Activated CD4-positive, alpha-beta T cell treated with anti-CD3 and anti-CD28 coated beads for 36 hours (primary cell): ENCODE measurements around the gene ADISSP. TPM values are rescaled to one million over a fixed set of nuclear protein-coding genes. Genes with fewer than 3 reads are reported as not detected.

Source experiments
- ATAC-seq: fragments of 200-7000 bp; cut with Tn5 transposase; one replicate; pipeline ENCODE4 v1.10.0; 2021; ENCODE audit warnings: mild to moderate bottlenecking, moderate library complexity
- CTCF ChIA-PET: fragments of 350-600 bp; sonication (Branson Sonifier 250); formaldehyde crosslinking; loops from one replicate; lab custom pipeline; 2021; ENCODE audit warnings: antibody characterized with exemption; lab: Charles Lee
- POLR2A ChIA-PET: fragments of 350-600 bp; sonication (Branson Sonifier 250); formaldehyde crosslinking; loops from one replicate; lab custom pipeline; 2021; ENCODE audit warnings: antibody characterized with exemption, inconsistent platforms; lab: Charles Lee
- DNase-seq: peaks from one replicate; pipeline ENCODE4 v3.0.0-alpha.2; 2020
- H3K27ac Mint-ChIP-seq: one replicate; pipeline ENCODE4 v1.8.0; 2021; ENCODE audit warnings: mixed read lengths
- H3K27me3 Mint-ChIP-seq: one replicate; pipeline ENCODE4 v1.8.0; 2021; ENCODE audit warnings: mixed read lengths
- H3K36me3 Mint-ChIP-seq: one replicate; pipeline ENCODE4 v1.8.0; 2021; ENCODE audit warnings: low read depth, mixed read lengths
- H3K4me1 Mint-ChIP-seq: one replicate; pipeline ENCODE4 v1.8.0; 2021; ENCODE audit warnings: mixed read lengths
- H3K4me3 Mint-ChIP-seq: one replicate; pipeline ENCODE4 v1.8.0; 2021; ENCODE audit warnings: mild to moderate bottlenecking, moderate library complexity, mixed read lengths
- H3K9me3 Mint-ChIP-seq: one replicate; pipeline ENCODE4 v1.8.0; 2021; ENCODE audit warnings: low read depth, mixed read lengths
- intact Hi-C, 2 experiments: fragments of 100-400 bp; cut with DNase I in 1 of 2; cut with micrococcal nuclease in 1 of 2; formaldehyde crosslinking; loops; one replicate each; pipeline versions ENCODE4 v1.14.2 to v1.15.1; 2022 to 2024; cut with DNase I, micrococcal nuclease
- total RNA-seq, 2 experiments: library from RNA; stranded (reverse); gene quantifications; one replicate each; pipeline ENCODE4 v1.2.3, GENCODE V29; 2021

Gene ADISSP
- total RNA-seq, 2 experiments from 2014 or later: 46.5 to 57.3 TPM

GRCh38 chr20:3804781-3805180 is 37.2 kb upstream of the ADISSP start:
- H3K27ac Mint-ChIP-seq: no peak overlapping the region
- intact Hi-C loops: no loop called here
- H3K36me3 Mint-ChIP-seq: peaks cover 63% of the 10 kb centered on the region
- POLR2A ChIA-PET: interaction anchor here (0.6 kb wide), 1 partner anchor 10 kb away, joined by 5 read pairs; no protein-coding TSS in a partner anchor
- peaks cover 48% of the 10 kb centered on the region for H3K4me1 Mint-ChIP-seq
- ATAC-seq: no peak
- no peak overlapping the region for H3K4me3 Mint-ChIP-seq
- no peaks in the 10 kb centered on the region for H3K27me3 Mint-ChIP-seq
- H3K9me3 Mint-ChIP-seq: no peaks in the 10 kb centered on the region
- no peak for DNase-seq
- CTCF ChIA-PET: interaction anchor here (0.7 kb wide), 2 partner anchors 17 to 51 kb away, joined by 3 read pairs; no protein-coding TSS in a partner anchor

- no peak overlapping the region for H3K27ac Mint-ChIP-seq
- H3K4me3 Mint-ChIP-seq: no peak overlapping the region
- DNase-seq: no peak
- peaks cover 65% of the 10 kb centered on the region for H3K36me3 Mint-ChIP-seq
- CTCF ChIA-PET: no interaction called here
- peaks cover 53% of the 10 kb centered on the region for H3K4me1 Mint-ChIP-seq
- H3K9me3 Mint-ChIP-seq: no peaks in the 10 kb centered on the region
- ATAC-seq: no peak
- POLR2A ChIA-PET: interaction anchor here (0.6 kb wide), 1 partner anchor 10 kb away, joined by 5 read pairs; no protein-coding TSS in a partner anchor
- intact Hi-C loops: no loop called here
- H3K27me3 Mint-ChIP-seq: no peaks in the 10 kb centered on the region
These were observed 36.8 kb upstream of the ADISSP start for GRCh38 chr20:3804254-3804751.

GRCh38 chr20:3803854-3804253 is 36.3 kb upstream of the ADISSP start:
- H3K27me3 Mint-ChIP-seq: no peaks in the 10 kb centered on the region

GRCh38 chr20:3803289-3803688 is 35.7 kb upstream of the ADISSP start:
- intact Hi-C loops: no loop called here
- ChIA-PET POLR2A (no interaction called here), CTCF (no interaction called here)
- H3K27ac Mint-ChIP-seq: no peak overlapping the region
- no peaks in the 10 kb centered on the region for H3K9me3 Mint-ChIP-seq
- peaks cover 60% of the 10 kb centered on the region for H3K4me1 Mint-ChIP-seq
- ATAC-seq (no peak), DNase-seq (no peak)
- no peak overlapping the region for H3K4me3 Mint-ChIP-seq
- H3K36me3 Mint-ChIP-seq: peaks cover 75% of the 10 kb centered on the region
- H3K27me3 Mint-ChIP-seq: no peaks in the 10 kb centered on the region

More at GRCh38 chr20:3803854-3804253, 36.3 kb upstream of the ADISSP start:
- ATAC-seq: no peak
- Mint-ChIP-seq H3K4me3 (no peak overlapping the region), H3K36me3 (peaks cover 70% of the 10 kb centered on the region), H3K27ac (no peak overlapping the region), H3K4me1 (peaks cover 57% of the 10 kb centered on the region), H3K9me3 (no peaks in the 10 kb centered on the region)
- ChIA-PET CTCF (no interaction called here), POLR2A (no interaction called here)
- no peak for DNase-seq
- intact Hi-C loops: no loop called here

- DNase-seq (no peak), ATAC-seq (no peak)
- intact Hi-C loops: no loop called here
- ChIA-PET CTCF (no interaction called here), POLR2A (interaction anchor here (0.6 kb wide), 1 partner anchor 84 kb away, joined by 3 read pairs; no protein-coding TSS in a partner anchor)
- Mint-ChIP-seq H3K27ac (peak overlapping the region; percentile 44), H3K4me1 (peaks cover 60% of the 10 kb centered on the region), H3K27me3 (no peaks in the 10 kb centered on the region), H3K4me3 (no peak overlapping the region), H3K9me3 (no peaks in the 10 kb centered on the region), H3K36me3 (peaks cover 81% of the 10 kb centered on the region)
These were observed 35.1 kb upstream of the ADISSP start for GRCh38 chr20:3802524-3803239.

GRCh38 chr20:3801846-3802245 is 34.3 kb upstream of the ADISSP start:
- H3K4me1 Mint-ChIP-seq: peaks cover 60% of the 10 kb centered on the region
- H3K36me3 Mint-ChIP-seq: peaks cover 82% of the 10 kb centered on the region
- POLR2A ChIA-PET: interaction anchor here (0.7 kb wide), 1 partner anchor 12 kb away, joined by 3 read pairs; no protein-coding TSS in a partner anchor
- intact Hi-C loops: no loop called here
- DNase-seq (no peak), ATAC-seq (no peak)
- no peak overlapping the region for H3K27ac Mint-ChIP-seq
- CTCF ChIA-PET: interaction anchor here (1.4 kb wide), 2 partner anchors 9 to 10 kb away, joined by 4 read pairs; no protein-coding TSS in a partner anchor
- no peaks in the 10 kb centered on the region for H3K27me3 Mint-ChIP-seq
- no peak overlapping the region for H3K4me3 Mint-ChIP-seq
- no peaks in the 10 kb centered on the region for H3K9me3 Mint-ChIP-seq

GRCh38 chr20:3801299-3801698 is 33.7 kb upstream of the ADISSP start:
- Mint-ChIP-seq H3K27me3 (no peaks in the 10 kb centered on the region), H3K4me3 (no peak overlapping the region), H3K9me3 (no peaks in the 10 kb centered on the region), H3K27ac (peak overlapping the region; percentile 68), H3K36me3 (peaks cover 83% of the 10 kb centered on the region), H3K4me1 (peaks cover 59% of the 10 kb centered on the region)
- ATAC-seq (no peak), DNase-seq (no peak)
- intact Hi-C loops: no loop called here
- ChIA-PET CTCF (interaction anchor here (1.0 to 1.5 kb wide), 6 partner anchors 9 to 44 kb away, joined by 3 to 12 read pairs (median 4); no protein-coding TSS in a partner anchor), POLR2A (interaction anchor here (0.7 to 0.8 kb wide), 2 partner anchors 12 to 14 kb away, joined by 3 to 4 read pairs; no protein-coding TSS in a partner anchor)

GRCh38 chr20:3800878-3801260 is 33.3 kb upstream of the ADISSP start:
- DNase-seq: no peak
- ATAC-seq: no peak
- Mint-ChIP-seq H3K27ac (peak overlapping the region; percentile 68), H3K9me3 (no peaks in the 10 kb centered on the region), H3K4me1 (peaks cover 57% of the 10 kb centered on the region), H3K36me3 (peaks cover 80% of the 10 kb centered on the region), H3K4me3 (no peak overlapping the region), H3K27me3 (no peaks in the 10 kb centered on the region)
- POLR2A ChIA-PET: interaction anchor here (0.8 to 1.2 kb wide), 2 partner anchors 14 to 15 kb away, joined by 4 read pairs; partner anchors contain the start of gene CENPB
- intact Hi-C loops: no loop called here
- CTCF ChIA-PET: interaction anchor here (1.0 to 1.5 kb wide), 7 partner anchors 9 to 44 kb away, joined by 3 to 12 read pairs (median 4); no protein-coding TSS in a partner anchor

GRCh38 chr20:3800256-3800877 is 32.8 kb upstream of the ADISSP start:
- ChIA-PET CTCF (interaction anchor here (0.6 to 1.5 kb wide), 10 partner anchors 8 to 285 kb away, joined by 3 to 12 read pairs (median 4); partner anchors contain the start of gene AP5S1), POLR2A (interaction anchor here (0.8 to 1.2 kb wide), 2 partner anchors 14 to 15 kb away, joined by 4 read pairs; partner anchors contain the start of gene CENPB)
- H3K36me3 Mint-ChIP-seq: peaks cover 76% of the 10 kb centered on the region
- intact Hi-C loops: no loop called here
- no peak for DNase-seq
- H3K27ac Mint-ChIP-seq: peak overlapping the region; percentile 29
- H3K4me1 Mint-ChIP-seq: peaks cover 58% of the 10 kb centered on the region
- no peaks in the 10 kb centered on the region for H3K27me3 Mint-ChIP-seq
- no peak for ATAC-seq
- no peak overlapping the region for H3K4me3 Mint-ChIP-seq
- H3K9me3 Mint-ChIP-seq: no peaks in the 10 kb centered on the region

- Mint-ChIP-seq H3K4me1 (peaks cover 58% of the 10 kb centered on the region), H3K9me3 (no peaks in the 10 kb centered on the region), H3K36me3 (peaks cover 63% of the 10 kb centered on the region), H3K27ac (peak overlapping the region; percentile 97), H3K4me3 (peak overlapping the region; percentile 93), H3K27me3 (no peaks in the 10 kb centered on the region)
- CTCF ChIA-PET: interaction anchor here (0.9 kb wide), 1 partner anchor 13 kb away, joined by 3 read pairs; the partner anchor contains the start of gene CENPB
- intact Hi-C loops: loop anchor here in 1 of 2 experiments (10.0 kb wide), 1 partner anchor 286 kb away; no protein-coding TSS in a partner anchor
- ATAC-seq: no peak
- POLR2A ChIA-PET: no interaction called here
- no peak for DNase-seq
These were observed 31.3 kb upstream of the ADISSP start for GRCh38 chr20:3798908-3799248.

GRCh38 chr20:3798373-3798768 is 30.8 kb upstream of the ADISSP start:
- Mint-ChIP-seq H3K4me1 (peaks cover 58% of the 10 kb centered on the region), H3K36me3 (peaks cover 58% of the 10 kb centered on the region), H3K4me3 (peak overlapping the region; percentile 93), H3K27ac (peak overlapping the region; percentile 97), H3K9me3 (no peaks in the 10 kb centered on the region), H3K27me3 (no peaks in the 10 kb centered on the region)
- ChIA-PET POLR2A (interaction anchor here (0.7 kb wide), 1 partner anchor 12 kb away, joined by 7 read pairs; no protein-coding TSS in a partner anchor), CTCF (no interaction called here)
- intact Hi-C loops: loop anchor here in 1 of 2 experiments (10.0 kb wide), 1 partner anchor 286 kb away; no protein-coding TSS in a partner anchor
- no peak for DNase-seq
- ATAC-seq: no peak
